Mammary epithelial cell (primary cell): ENCODE measurements around the gene VDR.

Source experiments
- EZH2 ChIP-seq: IDR thresholded peaks from 2 replicates; pipeline ENCODE4 v1.6.1; 2012; ENCODE audit warnings: low read length, inconsistent platforms, borderline replicate concordance
- TF ChIP-seq, protein P1 (sequence below), 2 donors: IDR thresholded peaks in 1 of 2; conservative IDR thresholded peaks in 1 of 2; 2 replicates each; pipeline ENCODE4 v1.5.1; 2011 to 2012; ENCODE audit warnings: inconsistent platforms in 2 of 2, low read length in 2 of 2, mild to moderate bottlenecking in 2 of 2, control low read depth in 1 of 2, low read depth in 1 of 2; ENCODE audit not compliant: insufficient read depth in 1 of 2; ENCODE audit errors: extremely low read depth in 1 of 2

- TF ChIP-seq, protein P1, sequence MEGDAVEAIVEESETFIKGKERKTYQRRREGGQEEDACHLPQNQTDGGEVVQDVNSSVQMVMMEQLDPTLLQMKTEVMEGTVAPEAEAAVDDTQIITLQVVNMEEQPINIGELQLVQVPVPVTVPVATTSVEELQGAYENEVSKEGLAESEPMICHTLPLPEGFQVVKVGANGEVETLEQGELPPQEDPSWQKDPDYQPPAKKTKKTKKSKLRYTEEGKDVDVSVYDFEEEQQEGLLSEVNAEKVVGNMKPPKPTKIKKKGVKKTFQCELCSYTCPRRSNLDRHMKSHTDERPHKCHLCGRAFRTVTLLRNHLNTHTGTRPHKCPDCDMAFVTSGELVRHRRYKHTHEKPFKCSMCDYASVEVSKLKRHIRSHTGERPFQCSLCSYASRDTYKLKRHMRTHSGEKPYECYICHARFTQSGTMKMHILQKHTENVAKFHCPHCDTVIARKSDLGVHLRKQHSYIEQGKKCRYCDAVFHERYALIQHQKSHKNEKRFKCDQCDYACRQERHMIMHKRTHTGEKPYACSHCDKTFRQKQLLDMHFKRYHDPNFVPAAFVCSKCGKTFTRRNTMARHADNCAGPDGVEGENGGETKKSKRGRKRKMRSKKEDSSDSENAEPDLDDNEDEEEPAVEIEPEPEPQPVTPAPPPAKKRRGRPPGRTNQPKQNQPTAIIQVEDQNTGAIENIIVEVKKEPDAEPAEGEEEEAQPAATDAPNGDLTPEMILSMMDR (conservative IDR thresholded peaks at IDR 0.05 in 1 of 2, IDR thresholded peaks at IDR 0.05 in 1 of 2; ENCODE audit: extremely low read depth in 1 of 2, insufficient read depth in 1 of 2, low read depth in 1 of 2, low read length in 2 of 2) = no peak
- no peak for TF ChIP-seq EZH2
These were observed 40.0 kb upstream of the VDR start for GRCh38 chr12:47944685-47945340.
